Endometrium (tissue), 2 donors: ENCODE results near the gene TACR2.
"Not testable (repeated sequence)": the region's sequence is repeated elsewhere in the genome, so short reads cannot be mapped to it uniquely, and the experiment has no call there.

ENCODE experiments used
- FAIRE-seq: peaks from 2 replicates; lab custom pipeline; 2012; peaks lifted over from hg19 to GRCh38; lab: Jason Lieb, UNC
- donor health status: control.
- donor health status: control.

The TACR2 gene

DNA sequence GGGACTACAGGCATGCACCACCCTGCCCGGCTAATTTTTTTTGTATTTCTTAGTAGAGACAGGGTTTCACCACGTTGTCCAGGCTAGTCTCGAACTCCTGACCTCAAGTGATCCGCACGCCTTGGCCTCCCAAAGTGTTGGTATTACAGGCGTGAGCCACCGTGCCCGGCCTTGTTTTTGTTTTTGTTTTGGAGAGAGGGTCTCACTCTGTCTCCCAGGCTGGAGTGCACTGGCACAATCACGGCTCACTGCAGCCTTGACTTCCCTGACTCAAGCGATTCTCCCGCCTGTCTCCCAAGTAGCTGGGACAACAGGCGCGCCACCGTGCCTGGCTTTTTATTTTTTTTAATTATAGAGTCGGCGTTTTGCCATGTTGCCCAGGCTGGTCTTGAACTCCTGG lies 33.7 kb upstream of the TACR2 start:
- not testable (repeated sequence) for FAIRE-seq

GRCh38 chr10:69449841-69450240 lies 33.1 kb upstream of the TACR2 start:
- FAIRE-seq = no peak

DNA sequence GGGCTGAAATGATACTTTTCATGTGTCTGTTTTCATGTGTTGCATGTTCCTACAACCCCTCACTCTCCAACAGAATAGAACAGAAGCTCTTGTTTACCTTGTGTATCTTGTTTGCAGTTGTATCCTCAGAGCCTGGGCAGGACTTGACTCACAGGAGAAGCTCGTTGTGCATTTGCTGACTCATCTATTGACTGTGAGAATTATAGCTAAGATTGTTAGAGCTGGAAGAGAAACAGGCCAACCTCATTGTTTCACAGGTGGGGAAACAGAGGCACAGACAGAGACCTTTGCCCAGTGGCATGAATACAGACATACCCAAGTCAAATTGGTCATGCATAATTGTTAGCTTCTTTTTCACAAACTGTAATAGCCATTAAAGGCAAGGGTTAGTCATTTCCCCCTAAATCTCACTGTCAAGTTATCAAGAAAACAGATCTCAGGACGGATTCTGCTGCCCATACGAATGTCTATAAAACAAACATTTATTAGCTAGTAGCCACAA lies 30.0 kb upstream of the TACR2 start:
- no peak for FAIRE-seq

- no peak for FAIRE-seq
Observed at GRCh38 chr10:69446229-69446628, 29.5 kb upstream of the TACR2 start.

DNA sequence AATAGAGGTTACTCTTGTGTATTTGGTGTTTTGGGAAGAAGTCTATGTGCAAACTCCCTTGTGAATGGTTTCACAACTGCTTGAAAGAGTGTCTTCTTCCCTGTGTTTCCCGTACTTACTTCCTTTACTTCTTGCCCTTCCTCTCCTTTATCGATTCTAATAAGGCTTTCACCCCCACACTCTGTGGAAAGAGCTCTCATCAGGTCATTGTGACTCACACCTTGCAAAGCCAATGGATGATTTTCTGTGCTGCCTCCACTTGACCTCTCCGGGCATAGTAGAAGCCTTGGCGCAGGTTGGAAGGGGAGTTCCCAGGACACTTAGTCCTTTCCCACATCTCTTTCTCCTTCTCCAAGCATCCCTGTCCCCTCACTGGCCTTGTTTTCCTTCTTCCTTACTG lies 28.3 kb upstream of the TACR2 start:
- no peak for FAIRE-seq

DNA sequence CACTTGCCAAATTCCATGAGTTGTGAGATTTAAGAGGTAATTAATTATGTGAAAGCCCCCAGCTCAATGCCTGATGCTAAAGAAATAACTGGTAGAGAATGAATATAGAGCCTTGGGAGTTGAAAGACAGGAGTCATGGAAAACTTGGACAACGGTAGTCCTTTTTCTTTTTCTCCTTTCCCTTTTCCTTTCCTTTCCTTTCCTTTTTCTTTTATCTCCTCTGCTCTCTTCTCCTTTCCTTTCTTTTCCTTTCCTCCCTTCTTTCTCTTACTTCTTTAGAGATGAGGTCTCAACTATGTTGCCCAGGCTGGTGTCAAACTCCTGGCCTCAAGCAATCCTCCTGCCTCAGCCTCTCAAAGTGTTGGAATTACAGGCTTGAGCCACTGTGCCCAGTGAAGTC lies 26.6 kb upstream of the TACR2 start:
- FAIRE-seq = no peak

DNA sequence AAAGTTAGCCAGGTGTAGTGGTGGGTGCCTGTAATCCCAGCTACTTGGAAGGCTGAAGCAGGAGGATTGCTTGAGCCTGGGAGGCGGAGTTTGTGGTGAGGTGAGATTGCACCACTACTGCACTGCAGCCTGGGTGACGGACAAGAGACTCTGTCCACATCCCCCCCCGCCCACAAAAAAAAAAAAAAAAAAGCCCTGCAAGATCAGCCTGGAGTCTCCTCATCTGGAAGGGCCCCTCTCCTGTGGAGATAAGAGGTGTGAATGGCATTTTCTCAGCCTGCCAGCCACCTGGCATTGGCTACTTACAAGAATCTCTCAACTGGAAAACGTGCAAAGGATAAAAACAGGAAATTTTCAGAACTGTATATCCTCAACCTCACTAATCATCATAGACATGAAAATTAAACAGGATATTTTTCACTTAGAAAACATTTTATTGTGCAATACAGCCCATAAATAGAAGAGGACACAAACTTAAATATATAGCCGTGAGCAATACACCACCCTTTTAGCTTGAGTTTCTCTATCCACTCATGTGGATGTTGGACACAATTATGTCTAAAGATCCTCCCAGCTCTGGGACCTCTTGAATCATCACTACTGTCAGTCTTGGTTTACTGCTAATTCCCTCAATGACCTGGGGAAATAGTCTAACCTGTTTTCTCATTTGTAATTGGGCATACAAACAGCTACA lies 23.2 kb upstream of the TACR2 start:
- FAIRE-seq = no peak

- FAIRE-seq = no peak
Observed at GRCh38 chr10:69439350-69439739, 22.6 kb upstream of the TACR2 start.

DNA sequence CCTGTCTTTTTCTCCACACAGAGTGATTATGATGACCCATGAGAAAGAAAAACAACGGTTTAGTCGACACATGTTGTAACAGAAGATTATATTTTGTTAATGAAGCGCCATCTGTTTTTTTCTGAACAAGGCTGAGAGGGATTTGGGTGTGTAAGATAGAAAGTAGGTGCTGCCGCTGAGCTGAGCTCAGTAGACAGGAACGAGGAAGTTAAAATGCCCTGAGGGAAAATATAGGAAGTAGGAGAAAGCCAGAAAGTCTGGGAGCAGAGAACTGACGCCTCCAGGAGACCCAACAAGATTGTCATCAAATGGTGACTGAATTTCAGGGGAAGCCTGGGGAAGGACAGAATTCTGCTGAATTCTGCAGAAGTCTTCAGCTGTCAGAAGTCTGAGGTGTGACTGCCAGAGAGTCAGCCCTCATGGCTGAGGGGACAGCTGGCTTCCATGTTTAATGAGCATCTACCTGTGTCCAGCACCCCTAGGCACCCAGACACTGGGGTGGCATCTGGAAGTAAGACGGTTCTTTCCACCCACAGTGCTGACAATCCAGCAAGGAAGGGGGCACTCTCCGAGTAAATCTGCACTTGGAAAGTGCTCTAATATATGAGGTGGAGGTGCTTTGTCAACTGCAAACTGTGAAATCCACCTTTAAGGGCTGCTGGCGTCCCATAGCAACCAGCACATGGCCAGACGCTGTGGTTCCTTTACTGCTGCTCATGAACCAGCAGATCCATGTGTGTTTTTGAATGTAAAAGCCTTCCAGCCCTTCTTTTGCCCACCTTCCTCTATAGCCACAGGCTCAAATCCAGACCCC lies 22.0 kb upstream of the TACR2 start:
- FAIRE-seq = no peak

DNA sequence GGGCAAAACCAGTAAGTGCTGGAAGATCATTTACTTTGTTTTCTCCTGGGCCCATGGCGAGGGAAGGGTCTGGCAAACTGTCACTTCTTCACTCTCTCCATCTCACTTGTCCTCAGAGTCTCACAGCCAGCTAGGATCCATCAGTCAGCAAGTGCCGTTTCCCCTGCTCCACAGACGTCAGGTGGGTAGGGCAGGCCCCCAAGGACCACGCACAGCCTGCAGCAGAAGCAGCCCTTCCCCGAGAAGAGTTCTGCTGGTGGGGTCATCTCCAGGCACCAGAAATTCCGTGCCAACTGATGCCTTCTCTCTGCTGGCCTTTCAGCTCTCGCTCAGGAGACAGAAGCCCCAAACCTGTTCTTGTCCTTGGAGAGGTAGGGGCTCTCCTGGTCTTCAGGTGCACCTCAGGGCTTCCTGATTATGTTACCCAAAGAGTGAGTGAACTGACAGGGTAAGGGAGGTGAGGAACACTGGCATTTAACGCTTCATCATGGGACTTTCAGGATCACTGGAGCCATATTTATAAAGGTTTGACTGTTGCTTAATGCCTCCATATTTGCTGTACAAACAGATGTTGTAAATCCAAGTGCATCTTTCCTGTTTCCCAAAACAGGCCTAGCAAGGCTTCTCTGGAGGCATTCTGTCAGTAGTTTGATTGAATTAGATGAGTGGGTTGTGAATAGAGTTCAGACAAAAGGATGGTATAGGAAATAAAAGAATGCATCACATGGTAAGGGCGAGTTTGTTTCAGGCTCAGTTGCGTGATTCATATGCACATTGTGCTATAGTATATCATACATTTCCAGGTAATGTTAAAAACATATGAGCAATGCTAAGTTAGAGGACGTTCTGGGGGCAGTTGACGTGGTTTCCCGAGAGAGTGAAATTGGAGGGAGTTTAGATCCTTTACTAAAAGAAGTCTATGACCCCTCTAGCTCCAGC lies 20.9 kb upstream of the TACR2 start:
- FAIRE-seq = no peak

DNA sequence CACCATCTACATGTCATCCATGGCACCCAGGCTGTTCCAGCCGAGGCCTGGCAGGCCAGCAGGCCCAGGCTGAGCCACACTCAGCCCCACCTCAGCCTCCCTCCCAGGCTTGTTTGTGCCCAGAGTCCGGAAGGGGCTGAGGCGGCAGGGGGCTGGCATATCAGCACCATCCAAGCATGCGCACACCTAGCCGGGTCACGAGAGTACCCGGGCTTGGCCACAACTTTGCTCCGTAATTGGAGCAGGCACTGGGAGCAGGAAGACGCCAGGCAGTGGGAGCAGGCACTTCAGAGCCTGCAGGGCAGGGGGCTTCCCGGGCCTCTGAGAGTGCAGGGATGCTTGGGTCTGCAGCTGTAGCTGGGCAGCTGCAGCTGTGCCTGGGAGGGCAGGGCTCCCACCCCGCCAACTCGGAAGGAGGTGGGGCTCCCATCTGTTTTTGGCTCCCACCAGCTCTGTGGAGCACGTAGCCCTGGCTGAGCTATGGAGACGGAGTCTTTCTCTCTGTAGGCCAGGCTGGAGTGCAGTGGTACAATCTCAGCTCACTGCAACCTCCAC lies 19.3 kb upstream of the TACR2 start:
- FAIRE-seq = no peak

DNA sequence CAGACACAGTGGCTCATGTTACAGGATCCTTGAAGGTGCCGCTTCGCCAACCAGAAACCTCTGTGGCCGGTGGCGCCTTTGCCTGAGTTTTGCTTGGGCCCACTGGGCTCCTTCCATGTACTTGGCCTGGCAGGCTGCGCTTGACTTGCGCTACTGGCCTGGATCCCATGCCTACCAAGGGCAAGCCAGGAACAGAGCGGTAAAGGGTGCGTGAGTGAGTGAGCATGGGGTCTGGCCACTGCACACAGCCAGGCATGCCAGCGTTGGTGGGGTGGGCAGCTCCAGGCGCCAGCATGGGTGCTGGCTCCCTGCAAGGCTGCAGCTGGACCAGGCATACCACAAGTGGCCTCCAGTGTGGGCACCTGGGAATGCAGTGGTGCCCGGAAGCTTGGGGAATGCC lies 18.2 kb upstream of the TACR2 start:
- no peak for FAIRE-seq

DNA sequence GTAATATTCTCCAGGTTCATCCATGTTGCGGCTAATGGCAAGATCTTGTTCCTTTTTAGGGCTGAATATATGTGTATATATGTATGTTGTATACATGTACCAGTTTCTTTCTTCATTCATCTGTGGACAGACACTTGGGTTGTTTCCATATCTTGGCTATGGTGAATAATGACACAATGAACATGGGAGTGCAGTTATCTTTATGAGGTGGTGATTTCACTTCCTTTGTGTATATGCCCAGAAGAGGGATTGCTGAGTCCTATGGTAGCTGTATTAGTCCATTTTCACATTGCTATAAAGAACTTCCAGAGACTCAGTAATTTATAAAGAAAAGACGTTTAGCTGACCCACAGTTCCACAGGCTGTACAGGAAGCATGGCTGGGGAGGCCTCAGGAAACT lies 17.5 kb upstream of the TACR2 start:
- FAIRE-seq = no peak

GRCh38 chr10:69428165-69428564 lies 11.4 kb upstream of the TACR2 start:
- no peak for FAIRE-seq

GRCh38 chr10:69426376-69426727 lies 9.6 kb upstream of the TACR2 start:
- no peak for FAIRE-seq

- FAIRE-seq = no peak
Observed at GRCh38 chr10:69425511-69426298, 9.0 kb upstream of the TACR2 start.

- no peak for FAIRE-seq
Observed at GRCh38 chr10:69425041-69425440, 8.3 kb upstream of the TACR2 start.

DNA sequence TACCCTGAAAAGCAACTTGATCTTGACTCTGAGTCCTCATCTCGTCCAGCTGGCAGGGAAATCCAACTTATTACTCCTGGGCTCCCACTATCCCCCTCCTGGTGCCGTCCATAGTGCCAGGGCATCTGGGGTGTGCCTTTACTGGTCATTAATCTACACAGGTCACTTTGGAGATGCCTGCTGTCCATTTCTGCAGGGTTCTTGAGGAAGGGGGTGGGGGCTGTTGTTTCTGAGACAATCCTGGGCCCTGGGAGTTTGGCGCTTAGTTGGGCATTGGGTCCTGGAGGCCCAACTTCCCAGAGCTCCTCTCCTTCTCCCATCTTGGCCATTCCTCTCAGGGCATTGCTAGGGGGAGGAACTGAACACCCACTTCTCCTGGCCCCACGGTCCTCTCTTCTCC lies 6.0 kb upstream of the TACR2 start:
- FAIRE-seq = no peak

DNA sequence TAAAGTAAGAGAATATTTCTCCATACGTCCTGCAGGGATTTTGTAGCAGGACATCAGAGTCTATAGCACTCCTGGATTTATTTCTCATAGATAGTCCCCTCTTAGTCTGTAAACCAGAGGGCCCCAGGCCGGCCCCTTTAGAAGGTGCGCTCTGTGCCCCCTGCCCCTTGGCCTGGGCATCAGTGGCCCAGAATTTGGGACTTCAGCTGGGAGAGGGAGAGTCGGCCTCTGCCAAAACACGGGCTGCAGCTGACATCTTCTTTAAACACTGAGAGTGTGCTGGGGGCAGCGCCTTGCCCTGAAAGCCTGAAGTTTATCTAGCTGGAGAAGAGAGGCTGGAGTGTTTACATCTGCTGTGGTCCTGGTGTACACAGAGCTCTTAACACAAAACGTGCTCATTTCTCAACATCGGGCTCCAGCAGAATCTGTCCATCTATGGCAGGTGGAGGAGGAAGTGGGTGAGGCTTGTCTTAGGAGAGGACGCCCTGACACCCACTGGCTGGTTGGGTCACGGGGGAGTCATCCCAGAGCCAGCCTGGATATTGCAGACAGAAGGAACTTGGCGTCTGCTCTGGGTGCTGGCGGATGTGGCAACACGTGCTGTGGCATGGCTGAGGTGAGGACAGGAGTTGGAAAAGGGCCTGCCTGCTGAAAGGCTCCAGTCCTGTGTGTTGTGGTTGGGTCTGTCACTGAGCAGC lies 5.0 kb upstream of the TACR2 start:
- no peak for FAIRE-seq

DNA sequence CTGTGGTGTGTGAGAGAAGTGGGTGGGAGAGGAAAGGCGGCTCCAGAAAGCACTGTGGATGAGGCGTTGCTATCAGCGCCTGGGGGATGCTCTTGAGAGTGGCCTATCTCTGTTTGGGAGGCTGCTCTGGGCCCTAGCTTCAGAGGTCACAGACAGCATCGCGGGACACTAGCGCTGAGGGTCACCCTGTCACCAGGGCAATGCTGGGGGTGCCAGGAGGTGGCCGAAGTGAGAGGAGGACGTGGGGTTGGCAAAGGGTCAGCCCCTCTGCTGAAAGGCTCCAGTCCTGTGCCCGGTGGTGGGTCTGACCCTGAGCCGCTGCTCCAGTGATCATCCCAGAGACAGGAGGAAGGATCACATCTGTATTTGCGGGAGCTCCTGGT lies 3.0 kb upstream of the TACR2 start:
- no peak for FAIRE-seq
